WTC11 (cell line): Measurements from ENCODE around the gene RCBTB1. TPM values are rescaled to one million over a fixed set of nuclear protein-coding genes. Genes with fewer than 3 reads are reported as not detected.
A peak's percentile ranks its signal among the peaks of the same experiment; 100 is the strongest.

Experiments
- ATAC-seq: fragments of 200-7000 bp; cut with Tn5 transposase; 2 replicates; pipeline ENCODE4 v1.10.0; 2021; ENCODE audit warnings: mild to moderate bottlenecking, moderate library complexity
- CTCF ChIA-PET: fragments of 300-600 bp; sonication (Branson Sonifier 250); formaldehyde crosslinking; loops from one replicate; lab custom pipeline; 2021; ENCODE audit warnings: antibody characterized with exemption; lab: Charles Lee
- POLR2A ChIA-PET: fragments of 350-600 bp; sonication (Branson Sonifier 250); formaldehyde crosslinking; loops from one replicate; lab custom pipeline; 2021; ENCODE audit warnings: antibody characterized with exemption; lab: Charles Lee
- DNase-seq: peaks from one replicate; pipeline ENCODE4 v3.0.0; 2021; ENCODE audit warnings: low spot score
- H3K27ac Mint-ChIP-seq: 2 replicates; pipeline ENCODE4 v1.8.0; 2021; ENCODE audit warnings: mixed read lengths
- H3K27me3 Mint-ChIP-seq: 2 replicates; pipeline ENCODE4 v1.8.0; 2021; ENCODE audit warnings: low read depth, mild to moderate bottlenecking, moderate library complexity, mixed read lengths
- H3K36me3 Mint-ChIP-seq: 2 replicates; pipeline ENCODE4 v1.8.0; 2021; ENCODE audit warnings: mixed read lengths
- H3K4me1 Mint-ChIP-seq: 2 replicates; pipeline ENCODE4 v1.8.0; 2022; ENCODE audit warnings: mixed read lengths
- H3K4me3 Mint-ChIP-seq: 2 replicates; pipeline ENCODE4 v1.8.0; 2021; ENCODE audit warnings: mild to moderate bottlenecking, moderate library complexity, mixed read lengths
- H3K9me3 Mint-ChIP-seq: 2 replicates; pipeline ENCODE4 v1.8.0; 2021; ENCODE audit warnings: mixed read lengths
- CBFB ChIP-seq: sonication (generic); formaldehyde crosslinking; IDR thresholded peaks from 2 replicates; pipeline ENCODE4 v1.8.1; 2022; ENCODE audit warnings: mild to moderate bottlenecking, low read depth, missing genetic modification reagents
- CREB1 ChIP-seq: sonication (generic); formaldehyde crosslinking; IDR thresholded peaks from 2 replicates; pipeline ENCODE4 v1.8.0; 2023; ENCODE audit warnings: mild to moderate bottlenecking, missing genetic modification reagents
- CREM ChIP-seq: sonication (generic); formaldehyde crosslinking; IDR thresholded peaks from 2 replicates; pipeline ENCODE4 v1.8.1; 2022; ENCODE audit warnings: mild to moderate bottlenecking, missing genetic modification reagents, moderate library complexity
- FOXP1 ChIP-seq: sonication (generic); formaldehyde crosslinking; IDR thresholded peaks from 2 replicates; pipeline ENCODE4 v1.8.0; 2022; ENCODE audit warnings: missing genetic modification reagents, mild to moderate bottlenecking, moderate library complexity, borderline replicate concordance
- GRHL2 ChIP-seq: fragments of 250-450 bp; sonication (Bioruptor Pico); IDR thresholded peaks from 2 replicates; pipeline ENCODE4 v1.8.0; 2022; ENCODE audit warnings: mild to moderate bottlenecking, moderate library complexity; ENCODE audit not compliant: insufficient replicate concordance, severe bottlenecking
- JUN ChIP-seq: sonication (generic); formaldehyde crosslinking; IDR thresholded peaks from 2 replicates; pipeline ENCODE4 v1.8.0; 2023; ENCODE audit warnings: mild to moderate bottlenecking, missing genetic modification reagents
- NFE2L1 ChIP-seq: sonication (generic); formaldehyde crosslinking; IDR thresholded peaks from 2 replicates; pipeline ENCODE4 v1.8.1; 2023; ENCODE audit warnings: missing genetic modification reagents
- NFYB ChIP-seq: sonication (generic); formaldehyde crosslinking; conservative IDR thresholded peaks from 2 replicates; pipeline ENCODE4 v1.8.0; 2022; ENCODE audit warnings: low read depth, missing genetic modification reagents
- NR2C2 ChIP-seq: sonication (generic); formaldehyde crosslinking; IDR thresholded peaks from 2 replicates; pipeline ENCODE4 v1.8.0; 2022; ENCODE audit warnings: mild to moderate bottlenecking, missing genetic modification reagents
- NR3C1 ChIP-seq: sonication (generic); formaldehyde crosslinking; conservative IDR thresholded peaks from 2 replicates; pipeline ENCODE4 v1.8.1; 2023; ENCODE audit warnings: low read depth, mild to moderate bottlenecking, missing genetic modification reagents
- SMAD4 ChIP-seq: sonication (generic); formaldehyde crosslinking; IDR thresholded peaks from 2 replicates; pipeline ENCODE4 v1.8.0; 2022; ENCODE audit warnings: mild to moderate bottlenecking, missing genetic modification reagents
- SOX15 ChIP-seq: fragments of 250-450 bp; sonication (Bioruptor Pico); IDR thresholded peaks from 2 replicates; pipeline ENCODE4 v1.9.0; 2021; ENCODE audit warnings: mild to moderate bottlenecking
- ZNF138 ChIP-seq: sonication (generic); formaldehyde crosslinking; conservative IDR thresholded peaks from 2 replicates; pipeline ENCODE4 v1.8.1; 2022; ENCODE audit warnings: mild to moderate bottlenecking, moderate library complexity, missing genetic modification reagents
- ZNF232 ChIP-seq: sonication (generic); formaldehyde crosslinking; IDR thresholded peaks from 2 replicates; pipeline ENCODE4 v1.8.0; 2022; ENCODE audit warnings: mild to moderate bottlenecking, missing genetic modification reagents
- ZNF263 ChIP-seq: sonication (generic); formaldehyde crosslinking; IDR thresholded peaks from 2 replicates; pipeline ENCODE4 v1.8.1; 2022; ENCODE audit warnings: low read depth, mild to moderate bottlenecking, moderate library complexity, missing genetic modification reagents
- ZNF423 ChIP-seq: fragments of 250-450 bp; sonication (Bioruptor Pico); IDR thresholded peaks from 2 replicates; pipeline ENCODE4 v2.1.2; 2022; ENCODE audit warnings: mild to moderate bottlenecking, moderate library complexity
- total RNA-seq: library from RNA; stranded (reverse); gene quantifications from 3 replicates; pipeline ENCODE4 v1.2.3, GENCODE V29; 2021
- TF ChIP-seq, protein P1 (sequence below): sonication (generic); formaldehyde crosslinking; IDR thresholded peaks from 2 replicates; pipeline ENCODE4 v1.8.1; 2022; ENCODE audit warnings: mild to moderate bottlenecking, missing genetic modification reagents, moderate library complexity, borderline replicate concordance
- TF ChIP-seq, protein P2 (sequence below): sonication (generic); formaldehyde crosslinking; IDR thresholded peaks from 2 replicates; pipeline ENCODE4 v1.8.0; 2023; ENCODE audit warnings: mild to moderate bottlenecking, missing genetic modification reagents
- TF ChIP-seq, protein P3 (sequence below): sonication (generic); formaldehyde crosslinking; conservative IDR thresholded peaks from 2 replicates; pipeline ENCODE4 v1.8.1; 2023; ENCODE audit warnings: mild to moderate bottlenecking, low read depth, missing genetic modification reagents, moderate library complexity
- TF ChIP-seq, protein P4 (sequence below): fragments of 250-450 bp; sonication (Bioruptor Pico); conservative IDR thresholded peaks from 2 replicates; pipeline ENCODE4 v1.9.0; 2021; ENCODE audit warnings: mild to moderate bottlenecking
- TF ChIP-seq, protein P5 (sequence below): sonication (generic); formaldehyde crosslinking; IDR thresholded peaks from 2 replicates; pipeline ENCODE4 v1.8.1; 2023; ENCODE audit warnings: mild to moderate bottlenecking, missing genetic modification reagents
- TF ChIP-seq, protein P6 (sequence below): sonication (generic); formaldehyde crosslinking; IDR thresholded peaks from 2 replicates; pipeline ENCODE4 v1.8.0; 2022; ENCODE audit warnings: missing genetic modification reagents
- TF ChIP-seq, protein P7 (sequence below): sonication (generic); formaldehyde crosslinking; conservative IDR thresholded peaks from 2 replicates; pipeline ENCODE4 v1.8.1; 2022; ENCODE audit warnings: mild to moderate bottlenecking, missing genetic modification reagents

RCBTB1 gene
- total RNA-seq, 1 experiment from 2014 or later: 31.3 TPM

DNA sequence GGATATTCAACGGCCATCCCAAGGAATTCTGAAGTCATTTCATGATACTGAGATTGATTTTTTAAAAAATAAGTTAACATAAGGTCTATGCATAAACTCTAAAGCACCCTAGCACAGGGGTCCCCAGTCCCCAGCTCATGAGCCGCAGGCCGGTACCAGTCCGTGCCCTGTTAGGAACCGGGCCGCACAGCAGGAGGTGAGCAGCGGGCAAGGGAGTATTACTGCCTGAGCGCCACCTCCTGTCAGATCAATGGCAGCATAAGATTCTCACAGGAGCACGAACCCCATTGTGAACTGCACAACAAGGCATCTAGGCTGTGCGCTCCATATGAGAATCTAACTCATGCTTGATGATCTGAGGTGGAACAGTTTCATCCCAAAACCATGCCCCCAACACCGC is 31.0 kb downstream of the RCBTB1 start:
- peaks cover 4% of the 10 kb centered on the region for H3K9me3 Mint-ChIP-seq
- TF ChIP-seq, protein P1, sequence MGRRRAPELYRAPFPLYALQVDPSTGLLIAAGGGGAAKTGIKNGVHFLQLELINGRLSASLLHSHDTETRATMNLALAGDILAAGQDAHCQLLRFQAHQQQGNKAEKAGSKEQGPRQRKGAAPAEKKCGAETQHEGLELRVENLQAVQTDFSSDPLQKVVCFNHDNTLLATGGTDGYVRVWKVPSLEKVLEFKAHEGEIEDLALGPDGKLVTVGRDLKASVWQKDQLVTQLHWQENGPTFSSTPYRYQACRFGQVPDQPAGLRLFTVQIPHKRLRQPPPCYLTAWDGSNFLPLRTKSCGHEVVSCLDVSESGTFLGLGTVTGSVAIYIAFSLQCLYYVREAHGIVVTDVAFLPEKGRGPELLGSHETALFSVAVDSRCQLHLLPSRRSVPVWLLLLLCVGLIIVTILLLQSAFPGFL (CRISPR knock-in tag): no peak
- TF ChIP-seq, protein P2, sequence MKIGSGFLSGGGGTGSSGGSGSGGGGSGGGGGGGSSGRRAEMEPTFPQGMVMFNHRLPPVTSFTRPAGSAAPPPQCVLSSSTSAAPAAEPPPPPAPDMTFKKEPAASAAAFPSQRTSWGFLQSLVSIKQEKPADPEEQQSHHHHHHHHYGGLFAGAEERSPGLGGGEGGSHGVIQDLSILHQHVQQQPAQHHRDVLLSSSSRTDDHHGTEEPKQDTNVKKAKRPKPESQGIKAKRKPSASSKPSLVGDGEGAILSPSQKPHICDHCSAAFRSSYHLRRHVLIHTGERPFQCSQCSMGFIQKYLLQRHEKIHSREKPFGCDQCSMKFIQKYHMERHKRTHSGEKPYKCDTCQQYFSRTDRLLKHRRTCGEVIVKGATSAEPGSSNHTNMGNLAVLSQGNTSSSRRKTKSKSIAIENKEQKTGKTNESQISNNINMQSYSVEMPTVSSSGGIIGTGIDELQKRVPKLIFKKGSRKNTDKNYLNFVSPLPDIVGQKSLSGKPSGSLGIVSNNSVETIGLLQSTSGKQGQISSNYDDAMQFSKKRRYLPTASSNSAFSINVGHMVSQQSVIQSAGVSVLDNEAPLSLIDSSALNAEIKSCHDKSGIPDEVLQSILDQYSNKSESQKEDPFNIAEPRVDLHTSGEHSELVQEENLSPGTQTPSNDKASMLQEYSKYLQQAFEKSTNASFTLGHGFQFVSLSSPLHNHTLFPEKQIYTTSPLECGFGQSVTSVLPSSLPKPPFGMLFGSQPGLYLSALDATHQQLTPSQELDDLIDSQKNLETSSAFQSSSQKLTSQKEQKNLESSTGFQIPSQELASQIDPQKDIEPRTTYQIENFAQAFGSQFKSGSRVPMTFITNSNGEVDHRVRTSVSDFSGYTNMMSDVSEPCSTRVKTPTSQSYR: no peak
- TF ChIP-seq SMAD4 (CRISPR knock-in tag) (no peak), SOX15 (no peak), JUN (CRISPR knock-in tag) (no peak), CBFB (CRISPR knock-in tag) (no peak), NFYB (CRISPR knock-in tag) (no peak), NFE2L1 (CRISPR knock-in tag) (no peak), NR2C2 (CRISPR knock-in tag) (no peak), ZNF423 (CRISPR knock-in tag) (no peak)
- TF ChIP-seq, protein P3, sequence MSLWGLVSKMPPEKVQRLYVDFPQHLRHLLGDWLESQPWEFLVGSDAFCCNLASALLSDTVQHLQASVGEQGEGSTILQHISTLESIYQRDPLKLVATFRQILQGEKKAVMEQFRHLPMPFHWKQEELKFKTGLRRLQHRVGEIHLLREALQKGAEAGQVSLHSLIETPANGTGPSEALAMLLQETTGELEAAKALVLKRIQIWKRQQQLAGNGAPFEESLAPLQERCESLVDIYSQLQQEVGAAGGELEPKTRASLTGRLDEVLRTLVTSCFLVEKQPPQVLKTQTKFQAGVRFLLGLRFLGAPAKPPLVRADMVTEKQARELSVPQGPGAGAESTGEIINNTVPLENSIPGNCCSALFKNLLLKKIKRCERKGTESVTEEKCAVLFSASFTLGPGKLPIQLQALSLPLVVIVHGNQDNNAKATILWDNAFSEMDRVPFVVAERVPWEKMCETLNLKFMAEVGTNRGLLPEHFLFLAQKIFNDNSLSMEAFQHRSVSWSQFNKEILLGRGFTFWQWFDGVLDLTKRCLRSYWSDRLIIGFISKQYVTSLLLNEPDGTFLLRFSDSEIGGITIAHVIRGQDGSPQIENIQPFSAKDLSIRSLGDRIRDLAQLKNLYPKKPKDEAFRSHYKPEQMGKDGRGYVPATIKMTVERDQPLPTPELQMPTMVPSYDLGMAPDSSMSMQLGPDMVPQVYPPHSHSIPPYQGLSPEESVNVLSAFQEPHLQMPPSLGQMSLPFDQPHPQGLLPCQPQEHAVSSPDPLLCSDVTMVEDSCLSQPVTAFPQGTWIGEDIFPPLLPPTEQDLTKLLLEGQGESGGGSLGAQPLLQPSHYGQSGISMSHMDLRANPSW: no peak
- TF ChIP-seq, protein P4, sequence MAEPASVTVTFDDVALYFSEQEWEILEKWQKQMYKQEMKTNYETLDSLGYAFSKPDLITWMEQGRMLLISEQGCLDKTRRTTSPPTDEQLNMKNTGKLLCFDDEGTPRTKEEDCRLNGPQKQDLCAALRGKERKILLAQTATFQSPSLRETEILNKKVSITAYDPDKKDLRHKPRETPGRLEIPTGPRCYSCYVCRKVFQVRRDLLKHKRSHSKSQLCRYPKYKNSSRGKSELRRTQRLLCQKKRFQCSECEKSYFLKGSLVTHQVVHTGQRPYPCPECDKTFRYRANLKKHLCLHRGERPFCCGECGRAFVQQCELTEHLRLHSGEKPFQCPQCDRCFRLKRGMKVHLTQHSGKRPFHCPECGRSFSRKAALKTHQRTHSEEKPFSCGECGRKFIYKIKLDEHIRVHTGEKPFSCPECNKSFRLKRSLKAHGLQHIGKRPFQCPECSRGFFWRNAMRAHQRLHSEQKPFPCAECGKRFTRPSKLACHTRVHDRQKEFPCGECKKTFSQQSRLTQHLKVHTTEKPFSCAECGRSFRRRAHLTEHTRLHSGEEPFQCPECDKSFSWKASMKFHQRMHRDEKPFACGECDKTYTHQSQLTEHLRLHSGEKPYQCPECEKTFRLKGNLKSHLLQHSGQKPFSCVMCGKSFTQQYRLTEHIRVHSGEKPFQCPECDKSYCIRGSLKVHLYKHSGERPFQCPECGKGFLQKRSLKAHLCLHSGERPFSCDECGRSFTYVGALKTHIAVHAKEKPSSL: no peak
- TF ChIP-seq, protein P5, sequence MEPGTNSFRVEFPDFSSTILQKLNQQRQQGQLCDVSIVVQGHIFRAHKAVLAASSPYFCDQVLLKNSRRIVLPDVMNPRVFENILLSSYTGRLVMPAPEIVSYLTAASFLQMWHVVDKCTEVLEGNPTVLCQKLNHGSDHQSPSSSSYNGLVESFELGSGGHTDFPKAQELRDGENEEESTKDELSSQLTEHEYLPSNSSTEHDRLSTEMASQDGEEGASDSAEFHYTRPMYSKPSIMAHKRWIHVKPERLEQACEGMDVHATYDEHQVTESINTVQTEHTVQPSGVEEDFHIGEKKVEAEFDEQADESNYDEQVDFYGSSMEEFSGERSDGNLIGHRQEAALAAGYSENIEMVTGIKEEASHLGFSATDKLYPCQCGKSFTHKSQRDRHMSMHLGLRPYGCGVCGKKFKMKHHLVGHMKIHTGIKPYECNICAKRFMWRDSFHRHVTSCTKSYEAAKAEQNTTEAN (CRISPR knock-in tag): no peak
- no peak for ATAC-seq
- no peak overlapping the region for H3K27ac Mint-ChIP-seq
- POLR2A ChIA-PET: no interaction called here
- H3K27me3 Mint-ChIP-seq: no peaks in the 10 kb centered on the region
- peaks cover 30% of the 10 kb centered on the region for H3K36me3 Mint-ChIP-seq
- no peak overlapping the region for H3K4me3 Mint-ChIP-seq
- no peaks in the 10 kb centered on the region for H3K4me1 Mint-ChIP-seq
- DNase-seq: peak; percentile 44
- CTCF ChIA-PET: no interaction called here

DNA sequence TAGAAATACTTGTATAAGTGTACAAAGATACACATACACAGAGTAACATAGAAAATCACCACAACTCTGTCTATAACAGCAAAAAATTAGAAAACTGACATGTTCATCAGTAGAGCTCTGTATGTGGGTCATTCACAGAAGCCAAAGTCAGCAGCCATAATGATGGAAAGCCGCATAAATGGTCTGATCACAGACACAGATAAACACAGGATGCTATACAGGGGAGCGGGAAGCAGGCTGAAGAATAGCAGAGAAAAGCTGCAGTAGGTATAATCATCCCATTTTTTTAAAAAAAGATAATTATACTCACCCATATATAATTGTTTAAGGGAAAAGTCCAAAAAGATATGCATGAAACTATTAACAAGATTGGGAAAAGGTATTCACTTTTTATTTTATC is 31.5 kb downstream of the RCBTB1 start:
- Mint-ChIP-seq H3K9me3 (peaks cover under 1% of the 10 kb centered on the region; the same call in 1 of the 2 replicates), H3K27me3 (no peaks in the 10 kb centered on the region), H3K4me3 (no peak overlapping the region), H3K36me3 (peaks cover 26% of the 10 kb centered on the region), H3K27ac (no peak overlapping the region), H3K4me1 (no peaks in the 10 kb centered on the region)
- DNase-seq: no peak
- ChIA-PET CTCF (no interaction called here), POLR2A (no interaction called here)
- no peak for ATAC-seq
- TF ChIP-seq, protein P6, sequence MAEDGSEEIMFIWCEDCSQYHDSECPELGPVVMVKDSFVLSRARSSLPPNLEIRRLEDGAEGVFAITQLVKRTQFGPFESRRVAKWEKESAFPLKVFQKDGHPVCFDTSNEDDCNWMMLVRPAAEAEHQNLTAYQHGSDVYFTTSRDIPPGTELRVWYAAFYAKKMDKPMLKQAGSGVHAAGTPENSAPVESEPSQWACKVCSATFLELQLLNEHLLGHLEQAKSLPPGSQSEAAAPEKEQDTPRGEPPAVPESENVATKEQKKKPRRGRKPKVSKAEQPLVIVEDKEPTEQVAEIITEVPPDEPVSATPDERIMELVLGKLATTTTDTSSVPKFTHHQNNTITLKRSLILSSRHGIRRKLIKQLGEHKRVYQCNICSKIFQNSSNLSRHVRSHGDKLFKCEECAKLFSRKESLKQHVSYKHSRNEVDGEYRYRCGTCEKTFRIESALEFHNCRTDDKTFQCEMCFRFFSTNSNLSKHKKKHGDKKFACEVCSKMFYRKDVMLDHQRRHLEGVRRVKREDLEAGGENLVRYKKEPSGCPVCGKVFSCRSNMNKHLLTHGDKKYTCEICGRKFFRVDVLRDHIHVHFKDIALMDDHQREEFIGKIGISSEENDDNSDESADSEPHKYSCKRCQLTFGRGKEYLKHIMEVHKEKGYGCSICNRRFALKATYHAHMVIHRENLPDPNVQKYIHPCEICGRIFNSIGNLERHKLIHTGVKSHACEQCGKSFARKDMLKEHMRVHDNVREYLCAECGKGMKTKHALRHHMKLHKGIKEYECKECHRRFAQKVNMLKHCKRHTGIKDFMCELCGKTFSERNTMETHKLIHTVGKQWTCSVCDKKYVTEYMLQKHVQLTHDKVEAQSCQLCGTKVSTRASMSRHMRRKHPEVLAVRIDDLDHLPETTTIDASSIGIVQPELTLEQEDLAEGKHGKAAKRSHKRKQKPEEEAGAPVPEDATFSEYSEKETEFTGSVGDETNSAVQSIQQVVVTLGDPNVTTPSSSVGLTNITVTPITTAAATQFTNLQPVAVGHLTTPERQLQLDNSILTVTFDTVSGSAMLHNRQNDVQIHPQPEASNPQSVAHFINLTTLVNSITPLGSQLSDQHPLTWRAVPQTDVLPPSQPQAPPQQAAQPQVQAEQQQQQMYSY (CRISPR knock-in tag): no peak
- TF ChIP-seq FOXP1 (CRISPR knock-in tag) (no peak), GRHL2 (CRISPR knock-in tag) (no peak), CREB1 (CRISPR knock-in tag) (no peak), NFYB (CRISPR knock-in tag) (no peak), ZNF138 (CRISPR knock-in tag) (no peak), ZNF263 (no peak), CREM (CRISPR knock-in tag) (no peak), ZNF232 (CRISPR knock-in tag) (no peak), NR3C1 (CRISPR knock-in tag) (no peak)
- TF ChIP-seq, protein P7, sequence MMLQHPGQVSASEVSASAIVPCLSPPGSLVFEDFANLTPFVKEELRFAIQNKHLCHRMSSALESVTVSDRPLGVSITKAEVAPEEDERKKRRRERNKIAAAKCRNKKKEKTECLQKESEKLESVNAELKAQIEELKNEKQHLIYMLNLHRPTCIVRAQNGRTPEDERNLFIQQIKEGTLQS: no peak
